ENCODE data around the gene PDE4D.
"Not testable (repeated sequence)": the region's sequence is repeated elsewhere in the genome, so short reads cannot be mapped to it uniquely, and the experiment has no call there.

The PDE4D gene

GRCh38 chr5:58965677-58966414 lies 927.7 kb downstream of the PDE4D start:
- no peak for DNase-seq (ENCODE audit: low read depth)

GRCh38 chr5:58963821-58964220 lies 929.7 kb downstream of the PDE4D start:
- DNase-seq (ENCODE audit: low read depth), result no peak

GRCh38 chr5:58963361-58963760 lies 930.2 kb downstream of the PDE4D start:
- no peak for DNase-seq (ENCODE audit: low read depth)

- no peak for DNase-seq (ENCODE audit: low read depth)
These were observed 931.8 kb downstream of the PDE4D start for GRCh38 chr5:58961631-58962280.

GRCh38 chr5:58958701-58959100 lies 934.8 kb downstream of the PDE4D start:
- DNase-seq (ENCODE audit: low read depth), result no peak

- not testable (repeated sequence) for DNase-seq (ENCODE audit: low read depth)
These were observed 940.3 kb downstream of the PDE4D start for GRCh38 chr5:58953218-58953617.

- DNase-seq (ENCODE audit: low read depth), result no peak
These were observed 943.3 kb downstream of the PDE4D start for GRCh38 chr5:58950224-58950623.

GRCh38 chr5:58946230-58946629 lies 947.3 kb downstream of the PDE4D start:
- no peak for DNase-seq (ENCODE audit: low read depth)

- DNase-seq (ENCODE audit: low read depth), result no peak
These were observed 949.3 kb downstream of the PDE4D start for GRCh38 chr5:58944221-58944620.

GRCh38 chr5:58940446-58940845 lies 953.1 kb downstream of the PDE4D start:
- DNase-seq (ENCODE audit: low read depth), result no peak

- DNase-seq (ENCODE audit: low read depth), result no peak
These were observed 953.9 kb downstream of the PDE4D start for GRCh38 chr5:58939664-58940063.

GRCh38 chr5:58938563-58939424 lies 954.7 kb downstream of the PDE4D start:
- no peak for DNase-seq (ENCODE audit: low read depth)

- no peak for DNase-seq (ENCODE audit: low read depth)
These were observed 956.4 kb downstream of the PDE4D start for GRCh38 chr5:58937031-58937681.

- DNase-seq (ENCODE audit: low read depth), result no peak
These were observed 958.9 kb downstream of the PDE4D start for GRCh38 chr5:58934629-58935097.

GRCh38 chr5:58933891-58934628 lies 959.5 kb downstream of the PDE4D start:
- DNase-seq (ENCODE audit: low read depth), result no peak

- no peak for DNase-seq (ENCODE audit: low read depth)
These were observed 961.4 kb downstream of the PDE4D start for GRCh38 chr5:58932057-58932612.

- DNase-seq (ENCODE audit: low read depth), result no peak
These were observed 963.0 kb downstream of the PDE4D start for GRCh38 chr5:58930520-58930919.

- no peak for DNase-seq (ENCODE audit: low read depth)
These were observed 963.8 kb downstream of the PDE4D start for GRCh38 chr5:58929726-58930125.

GRCh38 chr5:58927938-58928337 lies 965.6 kb downstream of the PDE4D start:
- DNase-seq (ENCODE audit: low read depth), result no peak

- DNase-seq (ENCODE audit: low read depth), result no peak
These were observed 966.3 kb downstream of the PDE4D start for GRCh38 chr5:58927181-58927580.

- DNase-seq (ENCODE audit: low read depth), result no peak
These were observed 967.0 kb downstream of the PDE4D start for GRCh38 chr5:58926541-58926935.

All from activated T-helper 1 cell treated with Interleukin-2 at 50 U/mL for 16 hours (primary cell).